DND-41 (cell line): ENCODE data around the gene AKR7A2.

ENCODE experiments used
- EZH2 ChIP-seq: IDR thresholded peaks from 3 replicates; pipeline ENCODE4 v1.6.1; 2012; ENCODE audit warnings: borderline replicate concordance, low read depth, mild to moderate bottlenecking, moderate library complexity, low read length, inconsistent platforms; ENCODE audit not compliant: severe bottlenecking
- TF ChIP-seq, protein P1 (sequence below): IDR thresholded peaks from 2 replicates; pipeline ENCODE4 v1.5.1; 2012; ENCODE audit warnings: borderline replicate concordance, low read length, moderate library complexity, mild to moderate bottlenecking; ENCODE audit not compliant: poor library complexity, severe bottlenecking; ENCODE audit errors: extremely low read depth

GRCh38 chr1:19327301-19327700 lies 15.4 kb upstream of the AKR7A2 start:
- TF ChIP-seq, protein P1, sequence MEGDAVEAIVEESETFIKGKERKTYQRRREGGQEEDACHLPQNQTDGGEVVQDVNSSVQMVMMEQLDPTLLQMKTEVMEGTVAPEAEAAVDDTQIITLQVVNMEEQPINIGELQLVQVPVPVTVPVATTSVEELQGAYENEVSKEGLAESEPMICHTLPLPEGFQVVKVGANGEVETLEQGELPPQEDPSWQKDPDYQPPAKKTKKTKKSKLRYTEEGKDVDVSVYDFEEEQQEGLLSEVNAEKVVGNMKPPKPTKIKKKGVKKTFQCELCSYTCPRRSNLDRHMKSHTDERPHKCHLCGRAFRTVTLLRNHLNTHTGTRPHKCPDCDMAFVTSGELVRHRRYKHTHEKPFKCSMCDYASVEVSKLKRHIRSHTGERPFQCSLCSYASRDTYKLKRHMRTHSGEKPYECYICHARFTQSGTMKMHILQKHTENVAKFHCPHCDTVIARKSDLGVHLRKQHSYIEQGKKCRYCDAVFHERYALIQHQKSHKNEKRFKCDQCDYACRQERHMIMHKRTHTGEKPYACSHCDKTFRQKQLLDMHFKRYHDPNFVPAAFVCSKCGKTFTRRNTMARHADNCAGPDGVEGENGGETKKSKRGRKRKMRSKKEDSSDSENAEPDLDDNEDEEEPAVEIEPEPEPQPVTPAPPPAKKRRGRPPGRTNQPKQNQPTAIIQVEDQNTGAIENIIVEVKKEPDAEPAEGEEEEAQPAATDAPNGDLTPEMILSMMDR = no peak
- no peak for TF ChIP-seq EZH2
